Measurements from ENCODE around the gene PAQR7.

DNA sequence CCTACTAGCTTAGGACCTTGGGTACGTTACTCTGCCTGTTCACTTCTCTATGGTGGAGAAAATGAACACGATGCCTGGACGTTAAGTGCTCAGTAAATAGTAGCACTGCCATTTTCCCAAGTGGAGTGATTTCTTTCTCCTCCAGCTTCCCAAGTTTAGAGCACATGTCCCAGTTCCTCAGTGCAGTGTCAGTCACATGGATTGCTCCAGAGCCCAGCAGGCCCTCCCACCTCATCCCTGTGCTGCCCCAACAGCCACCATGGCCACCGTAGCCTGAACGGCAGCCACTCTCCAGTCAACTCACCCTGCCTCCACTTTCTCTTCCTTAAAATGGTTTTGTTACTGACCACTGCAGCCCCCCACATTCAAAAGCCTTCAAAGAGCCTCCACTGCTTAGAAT is 22.2 kb upstream of the PAQR7 start:
- TF ChIP-seq, protein P1, sequence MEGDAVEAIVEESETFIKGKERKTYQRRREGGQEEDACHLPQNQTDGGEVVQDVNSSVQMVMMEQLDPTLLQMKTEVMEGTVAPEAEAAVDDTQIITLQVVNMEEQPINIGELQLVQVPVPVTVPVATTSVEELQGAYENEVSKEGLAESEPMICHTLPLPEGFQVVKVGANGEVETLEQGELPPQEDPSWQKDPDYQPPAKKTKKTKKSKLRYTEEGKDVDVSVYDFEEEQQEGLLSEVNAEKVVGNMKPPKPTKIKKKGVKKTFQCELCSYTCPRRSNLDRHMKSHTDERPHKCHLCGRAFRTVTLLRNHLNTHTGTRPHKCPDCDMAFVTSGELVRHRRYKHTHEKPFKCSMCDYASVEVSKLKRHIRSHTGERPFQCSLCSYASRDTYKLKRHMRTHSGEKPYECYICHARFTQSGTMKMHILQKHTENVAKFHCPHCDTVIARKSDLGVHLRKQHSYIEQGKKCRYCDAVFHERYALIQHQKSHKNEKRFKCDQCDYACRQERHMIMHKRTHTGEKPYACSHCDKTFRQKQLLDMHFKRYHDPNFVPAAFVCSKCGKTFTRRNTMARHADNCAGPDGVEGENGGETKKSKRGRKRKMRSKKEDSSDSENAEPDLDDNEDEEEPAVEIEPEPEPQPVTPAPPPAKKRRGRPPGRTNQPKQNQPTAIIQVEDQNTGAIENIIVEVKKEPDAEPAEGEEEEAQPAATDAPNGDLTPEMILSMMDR (IDR thresholded peaks at IDR 0.05; ENCODE audit: poor library complexity, severe bottlenecking), result no peak
- TF ChIP-seq EZH2 (IDR thresholded peaks at IDR 0.05; ENCODE audit: borderline replicate concordance, insufficient read depth, low read length, poor library complexity, severe bottlenecking), result no peak
- TF ChIP-seq, protein P2, sequence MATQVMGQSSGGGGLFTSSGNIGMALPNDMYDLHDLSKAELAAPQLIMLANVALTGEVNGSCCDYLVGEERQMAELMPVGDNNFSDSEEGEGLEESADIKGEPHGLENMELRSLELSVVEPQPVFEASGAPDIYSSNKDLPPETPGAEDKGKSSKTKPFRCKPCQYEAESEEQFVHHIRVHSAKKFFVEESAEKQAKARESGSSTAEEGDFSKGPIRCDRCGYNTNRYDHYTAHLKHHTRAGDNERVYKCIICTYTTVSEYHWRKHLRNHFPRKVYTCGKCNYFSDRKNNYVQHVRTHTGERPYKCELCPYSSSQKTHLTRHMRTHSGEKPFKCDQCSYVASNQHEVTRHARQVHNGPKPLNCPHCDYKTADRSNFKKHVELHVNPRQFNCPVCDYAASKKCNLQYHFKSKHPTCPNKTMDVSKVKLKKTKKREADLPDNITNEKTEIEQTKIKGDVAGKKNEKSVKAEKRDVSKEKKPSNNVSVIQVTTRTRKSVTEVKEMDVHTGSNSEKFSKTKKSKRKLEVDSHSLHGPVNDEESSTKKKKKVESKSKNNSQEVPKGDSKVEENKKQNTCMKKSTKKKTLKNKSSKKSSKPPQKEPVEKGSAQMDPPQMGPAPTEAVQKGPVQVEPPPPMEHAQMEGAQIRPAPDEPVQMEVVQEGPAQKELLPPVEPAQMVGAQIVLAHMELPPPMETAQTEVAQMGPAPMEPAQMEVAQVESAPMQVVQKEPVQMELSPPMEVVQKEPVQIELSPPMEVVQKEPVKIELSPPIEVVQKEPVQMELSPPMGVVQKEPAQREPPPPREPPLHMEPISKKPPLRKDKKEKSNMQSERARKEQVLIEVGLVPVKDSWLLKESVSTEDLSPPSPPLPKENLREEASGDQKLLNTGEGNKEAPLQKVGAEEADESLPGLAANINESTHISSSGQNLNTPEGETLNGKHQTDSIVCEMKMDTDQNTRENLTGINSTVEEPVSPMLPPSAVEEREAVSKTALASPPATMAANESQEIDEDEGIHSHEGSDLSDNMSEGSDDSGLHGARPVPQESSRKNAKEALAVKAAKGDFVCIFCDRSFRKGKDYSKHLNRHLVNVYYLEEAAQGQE (IDR thresholded peaks at IDR 0.05; ENCODE audit: borderline replicate concordance), result no peak
- TF ChIP-seq RAD21 (conservative IDR thresholded peaks at IDR 0.05), result no peak
- TF ChIP-seq EP300 (conservative IDR thresholded peaks at IDR 0.05; ENCODE audit: poor library complexity, severe bottlenecking), result no peak
- no peak for TF ChIP-seq SMC3 (conservative IDR thresholded peaks at IDR 0.05; ENCODE audit: poor library complexity)
